CD14-positive monocyte (primary cell): ENCODE data around the gene PRDM11. TPM values are rescaled to one million over a fixed set of nuclear protein-coding genes. Genes with fewer than 3 reads are reported as not detected.

Source experiments
- DNase-seq, 3 donors: peaks; one replicate each; pipeline ENCODE4 v3.0.0-alpha.2; 2011 to 2022
- H2AFZ ChIP-seq: 2 replicates; pipeline ENCODE4 v1.6.0; 2012; ENCODE audit warnings: mild to moderate bottlenecking, low read depth, low read length, inconsistent platforms; ENCODE audit not compliant: insufficient read depth, poor library complexity, severe bottlenecking
- H3K27ac ChIP-seq, 2 donors: 1 replicate in 1 of 2; 2 replicates in 1 of 2; pipeline ENCODE4 v1.5.1; 2012 to 2013; ENCODE audit warnings: low read length in 2 of 2, control low read depth in 1 of 2, inconsistent platforms in 1 of 2, low read depth in 1 of 2, mild to moderate bottlenecking in 1 of 2
- H3K27me3 ChIP-seq, 2 donors: one replicate each; pipeline versions ENCODE4 v1.6.0 to v1.6.1; 2011 to 2013; ENCODE audit warnings: low read length in 2 of 2; ENCODE audit not compliant: control insufficient read depth in 2 of 2, insufficient read depth in 2 of 2
- H3K36me3 ChIP-seq, 2 donors: replicated peaks in 1 of 2; 1 replicate in 1 of 2; 2 replicates in 1 of 2; pipeline versions ENCODE4 v1.5.1 to v1.6.1; 2012 to 2013; ENCODE audit warnings: low read length in 2 of 2, control low read depth in 1 of 2, inconsistent platforms in 1 of 2, mild to moderate bottlenecking in 1 of 2; ENCODE audit not compliant: insufficient read depth in 2 of 2, control insufficient read depth in 1 of 2
- H3K4me1 ChIP-seq, 2 donors: 1 replicate in 1 of 2; 2 replicates in 1 of 2; pipeline versions ENCODE4 v1.5.1 to v1.6.1; 2012 to 2013; ENCODE audit warnings: low read length in 2 of 2, control low read depth in 1 of 2, inconsistent platforms in 1 of 2, mild to moderate bottlenecking in 1 of 2, moderate library complexity in 1 of 2; ENCODE audit not compliant: insufficient read depth in 2 of 2, control insufficient read depth in 1 of 2
- H3K4me2 ChIP-seq: replicated peaks from 2 replicates; pipeline ENCODE3; 2012; ENCODE audit warnings: low read length, moderate library complexity, mild to moderate bottlenecking; ENCODE audit not compliant: poor library complexity, severe bottlenecking; ENCODE audit errors: extremely low read depth
- H3K4me3 ChIP-seq, 3 experiments: fragments of 200-600 bp in 1 of 3; sonication (generic) in 1 of 3; replicated peaks in 1 of 3; 1 replicate in 2 of 3; 2 replicates in 1 of 3; pipeline ENCODE4 v1.5.1; 2011 to 2013; ENCODE audit warnings: low read length in 3 of 3, mild to moderate bottlenecking in 3 of 3, control low read depth in 2 of 3, low read depth in 2 of 3, inconsistent platforms in 1 of 3, moderate library complexity in 1 of 3
- H3K79me2 ChIP-seq: 2 replicates; pipeline ENCODE4 v1.6.0; 2012; ENCODE audit warnings: mild to moderate bottlenecking, control low read depth, inconsistent platforms, low read length, moderate library complexity; ENCODE audit not compliant: insufficient read depth
- H3K9ac ChIP-seq: 2 replicates; pipeline ENCODE4 v1.6.0; 2017; ENCODE audit warnings: low read length, mild to moderate bottlenecking; ENCODE audit not compliant: insufficient read depth, poor library complexity, severe bottlenecking
- H3K9me3 ChIP-seq, 2 donors: replicated peaks in 1 of 2; 1 replicate in 1 of 2; 2 replicates in 1 of 2; pipeline versions ENCODE4 v1.5.1 to v1.6.1; 2012 to 2013; ENCODE audit warnings: low read length in 2 of 2, control low read depth in 1 of 2; ENCODE audit not compliant: control insufficient read depth in 1 of 2, insufficient read depth in 1 of 2
- H4K20me1 ChIP-seq: 2 replicates; pipeline ENCODE4 v1.6.0; 2012; ENCODE audit warnings: mild to moderate bottlenecking, low read length, control low read depth, moderate library complexity; ENCODE audit not compliant: insufficient read depth
- H3K27ac Mint-ChIP-seq, 7 donors: one replicate each; pipeline ENCODE4 v1.8.0; 2020; ENCODE audit warnings: mild to moderate bottlenecking in 7 of 7, mixed read lengths in 7 of 7, moderate library complexity in 6 of 7, inconsistent platforms in 2 of 7
- H3K27me3 Mint-ChIP-seq, 3 donors: one replicate each; pipeline ENCODE4 v1.8.0; 2021 to 2022; ENCODE audit warnings: low read depth in 3 of 3, mild to moderate bottlenecking in 3 of 3, mixed read lengths in 3 of 3, moderate library complexity in 3 of 3, inconsistent platforms in 1 of 3
- H3K36me3 Mint-ChIP-seq, 2 donors: one replicate each; pipeline ENCODE4 v1.8.0; 2020; ENCODE audit warnings: mixed read lengths in 2 of 2, inconsistent platforms in 1 of 2, mild to moderate bottlenecking in 1 of 2
- H3K4me1 Mint-ChIP-seq: one replicate; pipeline ENCODE4 v1.8.0; 2020; ENCODE audit warnings: mild to moderate bottlenecking, mixed read lengths
- H3K4me3 Mint-ChIP-seq, 2 donors: one replicate each; pipeline ENCODE4 v1.8.0; 2020; ENCODE audit warnings: mild to moderate bottlenecking in 2 of 2, mixed read lengths in 2 of 2, moderate library complexity in 1 of 2
- H3K9me3 Mint-ChIP-seq, 7 donors: one replicate each; pipeline ENCODE4 v1.8.0; 2020 to 2022; ENCODE audit warnings: mixed read lengths in 7 of 7, mild to moderate bottlenecking in 6 of 7, moderate library complexity in 6 of 7, inconsistent platforms in 2 of 7
- CTCF ChIP-seq: fragments of 200-600 bp; IDR thresholded peaks from one replicate; pipeline ENCODE4 v1.8.0; 2022; ENCODE audit warnings: antibody characterized with exemption, mild to moderate bottlenecking
- WGBS: methylation state at CpG from one replicate; pipeline ENCODE4 v1.1.5; 2013; ENCODE audit warnings: missing lambda C conversion rate; ENCODE audit not compliant: insufficient coverage; 5-methylcytosine and 5-hydroxymethylcytosine counted together
- intact Hi-C, 2 donors: fragments of 100-400 bp; cut with micrococcal nuclease; formaldehyde crosslinking; loops; one replicate each; pipeline versions ENCODE4 v1.15.0 to v1.15.1; 2023
- polyA plus RNA-seq, 3 donors: library from polyadenylated mRNA; depleted of rRNA in 1 of 3; unstranded in 2 of 3; stranded (reverse) in 1 of 3; fragments of 300-500 nt in 2 of 3; fragments of >200 nt in 1 of 3; fragmentation: Illumina TruSeq in 2 of 3; gene quantifications; 1 replicate in 2 of 3; 2 replicates in 1 of 3; pipeline ENCODE4 v1.2.3, GENCODE V29; 2012 to 2021

Gene PRDM11
- polyA plus RNA-seq, 3 donors = 0.48 to 1.8 TPM; not detected in 1

GRCh38 chr11:45158891-45159605 lies 12.6 kb downstream of the PRDM11 start:
- Mint-ChIP-seq H3K27me3 (peaks cover 0 to 3% (median 3%) of the 10 kb centered on the region in 3 donors), H3K27ac (no peak overlapping the region), H3K4me3 (no peak overlapping the region), H3K36me3 (peaks cover 0 to 4% of the 10 kb centered on the region in 2 donors), H3K9me3 (no peaks in the 10 kb centered on the region), H3K4me1 (peaks cover 7% of the 10 kb centered on the region)
- Histone ChIP-seq H3K36me3 (no peaks in the 10 kb centered on the region), H3K4me3 (no peak overlapping the region), H3K9ac (no peak overlapping the region), H3K9me3 (no peaks in the 10 kb centered on the region), H3K79me2 (no peaks in the 10 kb centered on the region), H4K20me1 (peaks cover 4% of the 10 kb centered on the region), H3K4me1 (no peaks in the 10 kb centered on the region), H3K27ac (no peak overlapping the region), H3K4me2 (no peak overlapping the region), H2AFZ (no peak overlapping the region), H3K27me3 (no peaks in the 10 kb centered on the region)
- intact Hi-C loops = no loop called here
- no peak for DNase-seq
- TF ChIP-seq CTCF = no peak
- 71% methylated on average over 13 of the region's 13 CpGs for WGBS

- no peak overlapping the region for H3K4me3 Mint-ChIP-seq
- no peak overlapping the region for H3K4me2 ChIP-seq
- peaks cover 4% of the 10 kb centered on the region for H4K20me1 ChIP-seq
- H3K36me3 ChIP-seq = no peaks in the 10 kb centered on the region
- no peaks in the 10 kb centered on the region for H3K27me3 ChIP-seq
- H3K4me1 ChIP-seq = no peaks in the 10 kb centered on the region
- peaks cover 7% of the 10 kb centered on the region for H3K4me1 Mint-ChIP-seq
- no peaks in the 10 kb centered on the region for H3K79me2 ChIP-seq
- intact Hi-C loops = no loop called here
- peaks cover 0 to 4% of the 10 kb centered on the region in 2 donors for H3K36me3 Mint-ChIP-seq
- no peak overlapping the region for H2AFZ ChIP-seq
- no peak overlapping the region for H3K27ac Mint-ChIP-seq
- H3K27ac ChIP-seq = no peak overlapping the region
- DNase-seq = no peak
- peaks cover 0 to 3% (median 1%) of the 10 kb centered on the region in 3 donors for H3K27me3 Mint-ChIP-seq
- no peak overlapping the region for H3K9ac ChIP-seq
- TF ChIP-seq CTCF = no peak
- H3K9me3 ChIP-seq = no peaks in the 10 kb centered on the region
- H3K4me3 ChIP-seq = no peak overlapping the region
- no CpG with 5 or more reads among the region's 3 CpGs for WGBS
- no peaks in the 10 kb centered on the region for H3K9me3 Mint-ChIP-seq
Measured at GRCh38 chr11:45159781-45160365, 13.4 kb downstream of the PRDM11 start.
